Sciatic nerve (tissue), 2 donors: ENCODE results near the gene SPANXA2. TPM values are rescaled to one million over a fixed set of nuclear protein-coding genes. Genes with fewer than 3 reads are reported as not detected.
"Not testable (repeated sequence)": the region's sequence is repeated elsewhere in the genome, so short reads cannot be mapped to it uniquely, and the experiment has no call there.

Experiments used
- ATAC-seq: fragments of 200-7000 bp; cut with Tn5 transposase; one replicate; pipeline ENCODE4 v1.9.1; 2020; ENCODE audit warnings: mild to moderate bottlenecking, moderate library complexity
- DNase-seq: peaks from one replicate; pipeline ENCODE4 v3.0.0-alpha.2; 2020; ENCODE audit warnings: low spot score
- intact Hi-C: fragments of 100-400 bp; cut with DNase I; formaldehyde crosslinking; loops from one replicate; pipeline ENCODE4 v1.14.2; 2022
- total RNA-seq: library from RNA; stranded (reverse); fragmentation: NEBNext Ultra II Directional; extraction: Animal tissue kit (Norgen Biotek cat#: 25700); gene quantifications from one replicate; pipeline ENCODE4 v1.2.1, GENCODE V29; 2021
- donor health status: DM: no; HTN: no; CAD: no.
- donor health status: DM: no; HTN: no; CAD: no.

The SPANXA2 gene
- total RNA-seq, result not detected

- ATAC-seq, intact Hi-C loops, DNase-seq: not testable (repeated sequence)
Observed at GRCh38 chrX:141589408-141589807, at the start of gene SPANXA2. SPANXA2 (plus strand) TSS chrX:141589708; CDS start chrX:141589768, 60 bp downstream.

- peak; percentile 19 for DNase-seq
- ATAC-seq, intact Hi-C loops: not testable (repeated sequence)
Observed at GRCh38 chrX:141542551-141542950, 47.0 kb upstream of the SPANXA2 start.

GRCh38 chrX:141584638-141585037 is 4.9 kb upstream of the SPANXA2 start, which contains the start of gene SPANXA1:
SPANXA1 (minus strand) TSS chrX:141584738; CDS start chrX:141584678, 60 bp downstream.
- intact Hi-C loops, ATAC-seq, DNase-seq: not testable (repeated sequence)

- intact Hi-C loops, result no loop called here
- DNase-seq (no peak), ATAC-seq (no peak)
Observed at GRCh38 chrX:141609111-141609510, 19.6 kb downstream of the SPANXA2 start.

GRCh38 chrX:141619336-141619735 is 29.8 kb downstream of the SPANXA2 start:
- intact Hi-C loops, result no loop called here
- no peak for ATAC-seq
- no peak for DNase-seq

GRCh38 chrX:141632124-141632523 is 42.6 kb downstream of the SPANXA2 start:
- ATAC-seq (no peak), DNase-seq (no peak)
- intact Hi-C loops, result no loop called here

- ATAC-seq, result no peak
- no peak for DNase-seq
- intact Hi-C loops, result no loop called here
Observed at GRCh38 chrX:141638550-141638949, 49.0 kb downstream of the SPANXA2 start.

Other genes with a start within 250 kb of the SPANXA2 start
- not detected for gene SPANXA1, start 5.0 kb upstream of the SPANXA2 start, total RNA-seq
- not detected for gene SPANXD, start 109.0 kb downstream of the SPANXA2 start, total RNA-seq
- not detected for gene MAGEC3, start 248.6 kb downstream of the SPANXA2 start, total RNA-seq